Endothelial cell of umbilical vein (primary cell): ENCODE results near the gene YARS1. TPM values are rescaled to one million over a fixed set of nuclear protein-coding genes. Genes with fewer than 3 reads are reported as not detected.

ENCODE experiments used
- BruUV-seq: library from RNA; stranded (reverse); fragments of 400-500 nt; replicated peaks from 2 replicates; lab custom pipeline; 2021; lab: Mats Ljungman, UMichigan
- CTCF ChIA-PET: fragments of 300-600, 350-600 bp; sonication (Branson Sonifier 250); formaldehyde crosslinking; loops from one replicate; lab custom pipeline; 2021; ENCODE audit warnings: antibody characterized with exemption, inconsistent platforms; lab: Charles Lee
- POLR2A ChIA-PET: fragments of 300-600, 350-600 bp; sonication (Branson Sonifier 250); formaldehyde crosslinking; loops from one replicate; lab custom pipeline; 2021; ENCODE audit warnings: antibody characterized with exemption, inconsistent platforms; lab: Charles Lee
- DNase-seq: peaks from one replicate; pipeline ENCODE4 v3.0.0-alpha.2; 2011; ENCODE audit warnings: low read depth, low spot score
- FAIRE-seq: peaks from 2 replicates; lab custom pipeline; 2011; peaks lifted over from hg19 to GRCh38; lab: Jason Lieb, UNC
- H2AFZ ChIP-seq: 2 replicates; pipeline ENCODE4 v1.6.0; 2012; ENCODE audit warnings: low read depth, low read length, control low read depth, inconsistent platforms
- H3K27ac ChIP-seq: 2 replicates; pipeline ENCODE4 v1.5.1; 2011; ENCODE audit warnings: low read depth, mild to moderate bottlenecking, control low read depth, low read length, moderate library complexity; ENCODE audit not compliant: insufficient read depth
- H3K27me3 ChIP-seq, 2 experiments: 2 replicates each; pipeline versions ENCODE4 v1.6.0 to v1.6.1; 2011; ENCODE audit warnings: low read length in 2 of 2, mixed read lengths in 1 of 2; ENCODE audit not compliant: control insufficient read depth in 2 of 2, insufficient read depth in 2 of 2
- H3K36me3 ChIP-seq, 2 experiments: 2 replicates in 1 of 2; 3 replicates in 1 of 2; pipeline ENCODE4 v1.5.1; 2011; ENCODE audit warnings: low read length in 2 of 2, mild to moderate bottlenecking in 1 of 2, moderate library complexity in 1 of 2; ENCODE audit not compliant: control insufficient read depth in 2 of 2, insufficient read depth in 2 of 2; ENCODE audit errors: extremely low read depth in 1 of 2
- H3K4me1 ChIP-seq: 3 replicates; pipeline ENCODE4 v1.5.1; 2011; ENCODE audit warnings: mild to moderate bottlenecking, low read length; ENCODE audit not compliant: control insufficient read depth, insufficient read depth; ENCODE audit errors: extremely low read depth
- H3K4me2 ChIP-seq: 2 replicates; pipeline ENCODE4 v1.6.1; 2011; ENCODE audit warnings: low read length, control low read depth, mixed read lengths; ENCODE audit not compliant: insufficient read depth
- H3K4me3 ChIP-seq, 3 experiments: fragments of 200-600 bp in 1 of 3; sonication (generic), shearing (Covaris generic) in 1 of 3; replicated peaks in 1 of 3; 2 replicates each; pipeline ENCODE4 v1.5.1; 2011 to 2016; ENCODE audit warnings: control low read depth in 3 of 3, low read length in 3 of 3, mild to moderate bottlenecking in 2 of 3, inconsistent platforms in 1 of 3, low read depth in 1 of 3, moderate library complexity in 1 of 3; ENCODE audit not compliant: insufficient read depth in 1 of 3
- H3K79me2 ChIP-seq: 2 replicates; pipeline ENCODE4 v1.6.0; 2012; ENCODE audit warnings: low read length, inconsistent platforms; ENCODE audit not compliant: control insufficient read depth, insufficient read depth
- H3K9ac ChIP-seq: replicated peaks from 2 replicates; pipeline ENCODE3; 2011; ENCODE audit warnings: low read length, control low read depth; ENCODE audit not compliant: insufficient read depth; ENCODE audit errors: extremely low read depth
- H3K9me1 ChIP-seq: replicated peaks from 3 replicates; pipeline ENCODE4 v1.6.0; 2011; ENCODE audit warnings: mild to moderate bottlenecking, low read length; ENCODE audit not compliant: control insufficient read depth, insufficient read depth; ENCODE audit errors: extremely low read depth
- H3K9me3 ChIP-seq: replicated peaks from 2 replicates; pipeline ENCODE4 v1.5.1; 2012; ENCODE audit warnings: low read length, inconsistent platforms; ENCODE audit not compliant: control insufficient read depth, insufficient read depth
- H4K20me1 ChIP-seq: replicated peaks from 2 replicates; pipeline ENCODE3; 2011; ENCODE audit warnings: mild to moderate bottlenecking, low read length; ENCODE audit not compliant: control insufficient read depth, insufficient read depth; ENCODE audit errors: extremely low read depth
- CTCF ChIP-seq, 2 donors: IDR thresholded peaks; 1 replicate in 1 of 2; 2 replicates in 1 of 2; pipeline ENCODE4 v1.5.1; 2011; ENCODE audit warnings: low read length in 2 of 2, mild to moderate bottlenecking in 2 of 2, moderate library complexity in 2 of 2, control low read depth in 1 of 2, inconsistent platforms in 1 of 2, low read depth in 1 of 2; ENCODE audit not compliant: insufficient read depth in 1 of 2; ENCODE audit errors: extremely low read depth in 1 of 2
- EZH2 ChIP-seq: IDR thresholded peaks from 2 replicates; pipeline ENCODE4 v1.6.1; 2012; ENCODE audit warnings: borderline replicate concordance, low read depth, mild to moderate bottlenecking, moderate library complexity, low read length, inconsistent platforms; ENCODE audit not compliant: severe bottlenecking
- FOS ChIP-seq: IDR thresholded peaks from 2 replicates; pipeline ENCODE4 v1.6.1; 2011; ENCODE audit warnings: mild to moderate bottlenecking, low read length, moderate library complexity, borderline replicate concordance; ENCODE audit not compliant: insufficient read depth
- GATA2 ChIP-seq: IDR thresholded peaks from 2 replicates; pipeline ENCODE4 v1.7.0; 2011; ENCODE audit warnings: low read depth, mild to moderate bottlenecking, moderate library complexity, mixed read lengths, low read length; ENCODE audit not compliant: insufficient read length, insufficient read depth
- JUN ChIP-seq: IDR thresholded peaks from 2 replicates; pipeline ENCODE4 v1.6.1; 2011; ENCODE audit warnings: borderline replicate concordance, low read depth; ENCODE audit not compliant: insufficient read length, insufficient read depth
- MYC ChIP-seq: IDR thresholded peaks from one replicate; pipeline ENCODE4 v1.6.1; 2011; ENCODE audit warnings: mild to moderate bottlenecking, low read depth, low read length
- POLR2A ChIP-seq: IDR thresholded peaks from 2 replicates; pipeline ENCODE4 v1.6.1; 2012; ENCODE audit warnings: low read depth, mild to moderate bottlenecking, control low read depth, low read length
- POLR2AphosphoS5 ChIP-seq: IDR thresholded peaks from 2 replicates; pipeline ENCODE4 v1.6.1; 2012; ENCODE audit warnings: low read depth, mild to moderate bottlenecking, control low read depth, low read length, moderate library complexity; ENCODE audit not compliant: insufficient read depth
- dilution Hi-C: fragments of 300-500 bp; cut with MboI; formaldehyde crosslinking; loops from one replicate; pipeline ENCODE4 v1.15.0; 2019; ENCODE audit warnings: low sequenced_read_pairs; ENCODE audit not compliant: extremely low pct_ligation_motif_present
- intact Hi-C: fragments of 100-400 bp; cut with micrococcal nuclease; formaldehyde crosslinking; loops from one replicate; pipeline ENCODE4 v1.10.0; 2022
- polyA plus RNA-seq, 4 experiments: library from polyadenylated mRNA; depleted of rRNA in 3 of 4; stranded (reverse) in 3 of 4; unstranded in 1 of 4; fragments of >200 nt; gene quantifications; 2 replicates each; pipeline versions ENCODE4 v1.2.1 to v1.2.3, GENCODE V29; 2011 to 2012; ENCODE audit warnings: missing spikeins in 1 of 4
- total RNA-seq: library from RNA; stranded (reverse); gene quantifications from 2 replicates; pipeline ENCODE4 v1.2.3, GENCODE V29; 2021
- TF ChIP-seq, protein P1 (sequence below): IDR thresholded peaks from 2 replicates; pipeline ENCODE4 v1.6.1; 2011; ENCODE audit not compliant: insufficient read depth, insufficient read length

YARS1 gene
- total and polyA plus RNA-seq, 2 donors (not counting 3 experiments of a cell fraction or from before 2014, with no cell fraction given), result 38.2 to 144 TPM

DNA sequence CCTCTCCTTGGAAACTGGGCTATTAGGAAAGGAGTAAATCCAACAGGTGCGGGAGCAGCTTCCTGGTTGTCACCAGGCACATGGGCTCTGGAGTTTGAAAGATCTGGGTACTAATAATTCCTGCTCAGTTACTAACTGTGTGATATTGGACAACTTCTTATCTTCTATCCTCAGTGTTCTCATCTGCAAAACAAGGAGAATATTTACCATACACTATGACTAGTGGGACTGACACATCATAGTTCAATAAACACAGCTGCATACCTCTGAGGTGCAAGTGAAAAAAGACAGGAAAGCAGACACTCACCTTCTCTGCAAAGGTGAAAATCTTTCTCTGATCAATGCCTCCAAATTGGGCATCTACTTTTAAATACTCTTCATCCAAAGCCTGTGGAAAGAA is 19.7 kb downstream of the YARS1 start:
- Histone ChIP-seq H3K27ac (no peak overlapping the region), H3K27me3 (no peaks in the 10 kb centered on the region), H3K9me3 (no peaks in the 10 kb centered on the region), H3K36me3 (peaks cover 4 to 8% of the 10 kb centered on the region in 2 experiments), H3K79me2 (peaks cover 16% of the 10 kb centered on the region), H3K9me1 (no peaks in the 10 kb centered on the region), H3K9ac (no peak overlapping the region), H3K4me3 (no peak overlapping the region), H2AFZ (no peak overlapping the region), H3K4me2 (no peak overlapping the region), H4K20me1 (no peaks in the 10 kb centered on the region), H3K4me1 (peaks cover 8% of the 10 kb centered on the region)
- no peak for FAIRE-seq
- TF ChIP-seq JUN (no peak), MYC (no peak), POLR2AphosphoS5 (no peak), GATA2 (no peak), CTCF (IDR thresholded peaks at IDR 0.05; ENCODE audit: extremely low read depth in 1 of 2, insufficient read depth in 1 of 2, low read depth in 1 of 2, low read length in 2 of 2) (no peak), FOS (no peak), EZH2 (no peak), POLR2A (no peak)
- TF ChIP-seq, protein P1, sequence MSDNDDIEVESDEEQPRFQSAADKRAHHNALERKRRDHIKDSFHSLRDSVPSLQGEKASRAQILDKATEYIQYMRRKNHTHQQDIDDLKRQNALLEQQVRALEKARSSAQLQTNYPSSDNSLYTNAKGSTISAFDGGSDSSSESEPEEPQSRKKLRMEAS, result no peak
- ChIA-PET CTCF (no interaction called here), POLR2A (no interaction called here)
- intact Hi-C loops (no loop called here), dilution Hi-C loops (no loop called here)
- DNase-seq, result no peak
- BruUV-seq, result no TSS peak
